Fibroblast of the aortic adventitia (primary cell): ENCODE measurements around the gene CDC42EP5. TPM values are rescaled to one million over a fixed set of nuclear protein-coding genes. Genes with fewer than 3 reads are reported as not detected.
"Not testable (repeated sequence)": the region's sequence is repeated elsewhere in the genome, so short reads cannot be mapped to it uniquely, and the experiment has no call there.

ENCODE experiments used
- DNase-seq: peaks from one replicate; pipeline ENCODE4 v3.0.0-alpha.2; 2010; ENCODE audit warnings: low read depth
- H3K4me3 ChIP-seq: 2 replicates; pipeline ENCODE4 v1.5.1; 2011; ENCODE audit warnings: low read depth, mild to moderate bottlenecking, control low read depth, low read length, moderate library complexity
- total RNA-seq: library from RNA; depleted of rRNA; stranded (reverse); fragments of >200 nt; gene quantifications from 2 replicates; pipeline ENCODE4 v1.2.3, GENCODE V29; 2012; ENCODE audit warnings: low replicate concordance
- TF ChIP-seq, protein P1 (sequence below): IDR thresholded peaks from 2 replicates; pipeline ENCODE4 v1.5.1; 2011; ENCODE audit warnings: mild to moderate bottlenecking, low read length, control low read depth, inconsistent platforms; ENCODE audit not compliant: insufficient read depth

The CDC42EP5 gene
- total RNA-seq, 1 donor = 7.9 TPM

- TF ChIP-seq, protein P1, sequence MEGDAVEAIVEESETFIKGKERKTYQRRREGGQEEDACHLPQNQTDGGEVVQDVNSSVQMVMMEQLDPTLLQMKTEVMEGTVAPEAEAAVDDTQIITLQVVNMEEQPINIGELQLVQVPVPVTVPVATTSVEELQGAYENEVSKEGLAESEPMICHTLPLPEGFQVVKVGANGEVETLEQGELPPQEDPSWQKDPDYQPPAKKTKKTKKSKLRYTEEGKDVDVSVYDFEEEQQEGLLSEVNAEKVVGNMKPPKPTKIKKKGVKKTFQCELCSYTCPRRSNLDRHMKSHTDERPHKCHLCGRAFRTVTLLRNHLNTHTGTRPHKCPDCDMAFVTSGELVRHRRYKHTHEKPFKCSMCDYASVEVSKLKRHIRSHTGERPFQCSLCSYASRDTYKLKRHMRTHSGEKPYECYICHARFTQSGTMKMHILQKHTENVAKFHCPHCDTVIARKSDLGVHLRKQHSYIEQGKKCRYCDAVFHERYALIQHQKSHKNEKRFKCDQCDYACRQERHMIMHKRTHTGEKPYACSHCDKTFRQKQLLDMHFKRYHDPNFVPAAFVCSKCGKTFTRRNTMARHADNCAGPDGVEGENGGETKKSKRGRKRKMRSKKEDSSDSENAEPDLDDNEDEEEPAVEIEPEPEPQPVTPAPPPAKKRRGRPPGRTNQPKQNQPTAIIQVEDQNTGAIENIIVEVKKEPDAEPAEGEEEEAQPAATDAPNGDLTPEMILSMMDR = no peak
- no peak for DNase-seq
- H3K4me3 ChIP-seq = peak overlapping the region; percentile 65
Measured at GRCh38 chr19:54470276-54470887, 2.7 kb downstream of the CDC42EP5 start.

- TF ChIP-seq, protein P1 = no peak
- no peak for DNase-seq
- H3K4me3 ChIP-seq = no peak overlapping the region
Measured at GRCh38 chr19:54469496-54469934, 3.6 kb downstream of the CDC42EP5 start.

- DNase-seq, H3K4me3 ChIP-seq: not testable (repeated sequence)
Measured at GRCh38 chr19:54466110-54466480, 7.0 kb downstream of the CDC42EP5 start.

GRCh38 chr19:54465426-54466109 lies 7.5 kb downstream of the CDC42EP5 start:
- DNase-seq = no peak
- H3K4me3 ChIP-seq = no peak overlapping the region
- TF ChIP-seq, protein P1 = no peak

GRCh38 chr19:54464630-54465425 lies 8.3 kb downstream of the CDC42EP5 start:
- peak overlapping the region; percentile 59 for H3K4me3 ChIP-seq
- DNase-seq = peak; percentile 62
- TF ChIP-seq, protein P1 = no peak

- H3K4me3 ChIP-seq = peak overlapping the region; percentile 59
- peak; percentile 56 for DNase-seq
- TF ChIP-seq, protein P1 = no peak
Measured at GRCh38 chr19:54464044-54464629, 9.0 kb downstream of the CDC42EP5 start.
